GM21360 (cell line): ENCODE results near the gene MISP3.

Experiments
- ATAC-seq: cut with Tn5 transposase; IDR thresholded peaks from one replicate; pipeline ENCODE4 v1.9.1; 2021; ENCODE audit warnings: mild to moderate bottlenecking, moderate library complexity; ENCODE audit not compliant: unreplicated experiment

Gene MISP3

GRCh38 chr19:14078411-14078810 lies 5.8 kb downstream of the MISP3 start:
- ATAC-seq: no peak

GRCh38 chr19:14080887-14081796 lies 8.6 kb downstream of the MISP3 start:
- peak; percentile 73 for ATAC-seq

- ATAC-seq: peak; percentile 25
These were observed 9.4 kb downstream of the MISP3 start for GRCh38 chr19:14081797-14082674.

- no peak for ATAC-seq
These were observed 10.0 kb downstream of the MISP3 start for GRCh38 chr19:14082675-14082960.

- ATAC-seq: no peak
These were observed 12.9 kb downstream of the MISP3 start, which contains the start of gene C19orf67 for GRCh38 chr19:14085309-14085995. TSS of gene C19orf67 (minus strand) at chr19:14085783. CDS start at chr19:14085627, 156 bp downstream.

- no peak for ATAC-seq
These were observed 13.5 kb downstream of the MISP3 start for GRCh38 chr19:14086098-14086497.

- ATAC-seq: no peak
These were observed 16.2 kb downstream of the MISP3 start for GRCh38 chr19:14088634-14089411.

- ATAC-seq: no peak
These were observed 16.8 kb downstream of the MISP3 start for GRCh38 chr19:14089412-14089661.

- ATAC-seq: no peak
These were observed 17.3 kb downstream of the MISP3 start for GRCh38 chr19:14089662-14090508.

GRCh38 chr19:14090509-14091080 lies 18.0 kb downstream of the MISP3 start, which contains the start of gene SAMD1:
TSS of gene SAMD1 (minus strand) at chr19:14090751.
- peak; percentile 24 for ATAC-seq

- ATAC-seq: peak; percentile 47
These were observed 18.7 kb downstream of the MISP3 start for GRCh38 chr19:14091081-14091812.

- ATAC-seq: no peak
These were observed 19.4 kb downstream of the MISP3 start for GRCh38 chr19:14091813-14092462.

GRCh38 chr19:14093117-14093823 lies 20.7 kb downstream of the MISP3 start:
- ATAC-seq: no peak

GRCh38 chr19:14094854-14095253 lies 22.3 kb downstream of the MISP3 start:
- no peak for ATAC-seq

GRCh38 chr19:14096272-14096992 lies 23.8 kb downstream of the MISP3 start:
- ATAC-seq: no peak

- ATAC-seq: no peak
These were observed 25.1 kb downstream of the MISP3 start for GRCh38 chr19:14097532-14098151.
